GM21619 (cell line): ENCODE data around the gene SMIM44.

Experiments used
- ATAC-seq: cut with Tn5 transposase; IDR thresholded peaks from one replicate; pipeline ENCODE4 v1.9.1; 2021; ENCODE audit not compliant: unreplicated experiment

SMIM44 gene

GRCh38 chr19:3478409-3479176 lies 4.6 kb downstream of the SMIM44 start:
- no peak for ATAC-seq

- ATAC-seq = no peak
Measured at GRCh38 chr19:3477951-3478350, 5.3 kb downstream of the SMIM44 start.

- ATAC-seq = no peak
Measured at GRCh38 chr19:3477506-3477905, 5.7 kb downstream of the SMIM44 start.

GRCh38 chr19:3476830-3477229 lies 6.4 kb downstream of the SMIM44 start:
- ATAC-seq = no peak

- no peak for ATAC-seq
Measured at GRCh38 chr19:3475449-3475848, 7.8 kb downstream of the SMIM44 start.

- no peak for ATAC-seq
Measured at GRCh38 chr19:3474614-3475013, 8.6 kb downstream of the SMIM44 start.

GRCh38 chr19:3474010-3474409 lies 9.2 kb downstream of the SMIM44 start:
- no peak for ATAC-seq

- ATAC-seq = no peak
Measured at GRCh38 chr19:3471954-3472655, 11.1 kb downstream of the SMIM44 start.

- ATAC-seq = no peak
Measured at GRCh38 chr19:3470500-3471128, 12.6 kb downstream of the SMIM44 start.

GRCh38 chr19:3469638-3470499 lies 13.4 kb downstream of the SMIM44 start:
- no peak for ATAC-seq

- no peak for ATAC-seq
Measured at GRCh38 chr19:3468211-3468610, 15.0 kb downstream of the SMIM44 start.

- ATAC-seq = no peak
Measured at GRCh38 chr19:3467437-3468198, 15.6 kb downstream of the SMIM44 start.

- ATAC-seq = no peak
Measured at GRCh38 chr19:3466635-3467034, 16.6 kb downstream of the SMIM44 start.

GRCh38 chr19:3465552-3465951 lies 17.7 kb downstream of the SMIM44 start:
- ATAC-seq = no peak

GRCh38 chr19:3464587-3465235 lies 18.5 kb downstream of the SMIM44 start:
- no peak for ATAC-seq

GRCh38 chr19:3463714-3464586 lies 19.3 kb downstream of the SMIM44 start:
- no peak for ATAC-seq

GRCh38 chr19:3462991-3463713 lies 20.1 kb downstream of the SMIM44 start:
- no peak for ATAC-seq

- ATAC-seq = no peak
Measured at GRCh38 chr19:3459965-3460582, 23.2 kb downstream of the SMIM44 start.
